IMR-90 (cell line): ENCODE data around the gene PTPN22. TPM values are rescaled to one million over a fixed set of nuclear protein-coding genes. Genes with fewer than 3 reads are reported as not detected.

Source experiments
- ATAC-seq: fragments of 200-7000 bp; cut with Tn5 transposase; 2 replicates; pipeline ENCODE4 v1.9.1; 2020; ENCODE audit warnings: low read depth, mild to moderate bottlenecking, moderate library complexity
- BruUV-seq: library from RNA; stranded (reverse); fragments of 400-500 nt; replicated peaks from 2 replicates; lab custom pipeline; 2021; lab: Mats Ljungman, UMichigan
- CTCF ChIA-PET: fragments of 300-600 bp; formaldehyde crosslinking; extraction: SDS; loops from one replicate; lab custom pipeline; 2021; ENCODE audit warnings: antibody characterized with exemption; lab: Yijun Ruan, JAX
- POLR2A ChIA-PET: fragments of 300-600 bp; sonication (Branson Sonifier 250); formaldehyde crosslinking; loops from one replicate; lab custom pipeline; 2022; ENCODE audit warnings: antibody characterized with exemption; ENCODE audit not compliant: unreplicated experiment; lab: Charles Lee
- DNase-seq: peaks from one replicate; pipeline ENCODE4 v3.0.0; 2013
- H2AFZ ChIP-seq: replicated peaks from 2 replicates; pipeline ENCODE3; 2013; ENCODE audit warnings: low read length, mild to moderate bottlenecking; ENCODE audit not compliant: poor library complexity
- H2AK5ac ChIP-seq: 2 replicates; pipeline ENCODE4 v1.6.1; 2013; ENCODE audit warnings: low read depth, low read length, inconsistent platforms
- H2AK9ac ChIP-seq: replicated peaks from 2 replicates; pipeline ENCODE3; 2013; ENCODE audit warnings: mild to moderate bottlenecking, low read depth, low read length, moderate library complexity; ENCODE audit not compliant: poor library complexity
- H2BK120ac ChIP-seq: 2 replicates; pipeline ENCODE4 v1.6.1; 2013; ENCODE audit warnings: low read depth, low read length, inconsistent platforms
- H2BK15ac ChIP-seq: 3 replicates; pipeline ENCODE4 v1.6.1; 2013; ENCODE audit warnings: low read depth, low read length, inconsistent platforms
- H2BK20ac ChIP-seq: 2 replicates; pipeline ENCODE4 v1.6.1; 2013; ENCODE audit warnings: low read depth, mild to moderate bottlenecking, inconsistent platforms, low read length, moderate library complexity
- H2BK5ac ChIP-seq: 2 replicates; pipeline ENCODE4 v1.6.1; 2013; ENCODE audit warnings: mild to moderate bottlenecking, low read depth, low read length, inconsistent platforms; ENCODE audit not compliant: poor library complexity, severe bottlenecking
- H3K14ac ChIP-seq: replicated peaks from 2 replicates; pipeline ENCODE4 v1.6.1; 2013; ENCODE audit warnings: low read depth, low read length, inconsistent platforms
- H3K18ac ChIP-seq: 2 replicates; pipeline ENCODE4 v1.6.1; 2013; ENCODE audit warnings: low read depth, low read length, control low read depth
- H3K23ac ChIP-seq: 2 replicates; pipeline ENCODE4 v1.6.1; 2013; ENCODE audit warnings: low read depth, low read length, inconsistent platforms
- H3K27ac ChIP-seq: 2 replicates; pipeline ENCODE4 v1.5.1; 2013; ENCODE audit warnings: mild to moderate bottlenecking, control low read depth, low read length; ENCODE audit not compliant: insufficient read depth
- H3K27me3 ChIP-seq: 2 replicates; pipeline ENCODE4 v1.6.1; 2013; ENCODE audit warnings: low read length; ENCODE audit not compliant: control insufficient read depth, insufficient read depth
- H3K36me3 ChIP-seq: 2 replicates; pipeline ENCODE4 v1.6.1; 2013; ENCODE audit warnings: low read length, mixed read lengths; ENCODE audit not compliant: control insufficient read depth, insufficient read depth
- H3K4ac ChIP-seq: 2 replicates; pipeline ENCODE4 v1.6.1; 2013; ENCODE audit warnings: low read depth, low read length, inconsistent platforms
- H3K4me1 ChIP-seq: 2 replicates; pipeline ENCODE4 v1.6.1; 2013; ENCODE audit warnings: low read length, mixed read lengths; ENCODE audit not compliant: control insufficient read depth, insufficient read depth
- H3K4me2 ChIP-seq: 2 replicates; pipeline ENCODE4 v1.6.1; 2013; ENCODE audit warnings: low read depth, mild to moderate bottlenecking, control low read depth, low read length, moderate library complexity
- H3K4me3 ChIP-seq: 2 replicates; pipeline ENCODE4 v1.5.1; 2013; ENCODE audit warnings: low read depth, mild to moderate bottlenecking, control low read depth, low read length, moderate library complexity; ENCODE audit not compliant: insufficient read depth
- H3K56ac ChIP-seq: 2 replicates; pipeline ENCODE4 v1.6.1; 2013; ENCODE audit warnings: low read length, inconsistent platforms; ENCODE audit not compliant: insufficient read depth; ENCODE audit errors: extremely low read depth
- H3K79me1 ChIP-seq, 2 experiments: 2 replicates each; pipeline ENCODE4 v1.6.1; 2013; ENCODE audit warnings: low read length in 2 of 2, inconsistent platforms in 1 of 2, low read depth in 1 of 2
- H3K9ac ChIP-seq: 2 replicates; pipeline ENCODE4 v1.6.1; 2013; ENCODE audit warnings: low read depth, low read length, control low read depth
- H3K9me1 ChIP-seq: 2 replicates; pipeline ENCODE4 v1.6.1; 2013; ENCODE audit warnings: low read length, inconsistent platforms; ENCODE audit not compliant: insufficient read depth
- H3K9me3 ChIP-seq: 2 replicates; pipeline ENCODE4 v1.6.1; 2013; ENCODE audit warnings: low read length; ENCODE audit not compliant: control insufficient read depth, insufficient read depth
- H4K20me1 ChIP-seq: 2 replicates; pipeline ENCODE4 v1.6.1; 2013; ENCODE audit warnings: low read length, inconsistent platforms; ENCODE audit not compliant: insufficient read depth
- H4K5ac ChIP-seq: 2 replicates; pipeline ENCODE4 v1.6.1; 2013; ENCODE audit warnings: mild to moderate bottlenecking, low read depth, low read length, control low read depth
- H4K8ac ChIP-seq, 2 experiments: 2 replicates each; pipeline ENCODE4 v1.6.1; 2013; ENCODE audit warnings: low read depth in 2 of 2, low read length in 2 of 2, control low read depth in 1 of 2, inconsistent platforms in 1 of 2
- H4K91ac ChIP-seq: 2 replicates; pipeline ENCODE4 v1.6.1; 2013; ENCODE audit warnings: low read depth, low read length, inconsistent platforms; ENCODE audit not compliant: insufficient read depth
- BHLHE40 ChIP-seq: fragments of 150-350 bp; IDR thresholded peaks from 2 replicates; pipeline ENCODE4 v1.6.1; 2016; ENCODE audit warnings: mild to moderate bottlenecking, low read depth, low read length
- CEBPB ChIP-seq: IDR thresholded peaks from 2 replicates; pipeline ENCODE4 v1.6.1; 2012; ENCODE audit warnings: low read depth, low read length, improper control_type of control experiment
- ELK1 ChIP-seq: fragments of 150-350 bp; IDR thresholded peaks from 2 replicates; pipeline ENCODE4 v1.6.1; 2016; ENCODE audit warnings: low read depth, mild to moderate bottlenecking, low read length, moderate library complexity, borderline replicate concordance
- MXI1 ChIP-seq: IDR thresholded peaks from 2 replicates; pipeline ENCODE4 v1.6.1; 2012; ENCODE audit warnings: low read depth, mild to moderate bottlenecking, low read length, moderate library complexity, borderline replicate concordance
- NFE2L2 ChIP-seq: fragments of 150-350 bp; IDR thresholded peaks from 2 replicates; pipeline ENCODE4 v1.6.1; 2016; ENCODE audit warnings: low read depth, mild to moderate bottlenecking, low read length
- RCOR1 ChIP-seq: IDR thresholded peaks from 2 replicates; pipeline ENCODE4 v1.6.1; 2012; ENCODE audit warnings: mild to moderate bottlenecking, low read length, improper control_type of control experiment; ENCODE audit not compliant: insufficient replicate concordance
- WGBS, 2 experiments: methylation state at CpG; one replicate each; pipeline versions ENCODE4 v1.1.5 to v1.1.7; 2013; ENCODE audit warnings: missing lambda C conversion rate in 2 of 2; ENCODE audit not compliant: insufficient read length in 1 of 2; ENCODE audit errors: extremely low coverage in 2 of 2; 5-methylcytosine and 5-hydroxymethylcytosine counted together
- dilution Hi-C: fragments of 300-500 bp; cut with HindIII; formaldehyde crosslinking; loops from one replicate; pipeline ENCODE4 v1.14.3; 2018; ENCODE audit warnings: low sequenced_read_pairs; ENCODE audit not compliant: unreplicated experiment
- in situ Hi-C: fragments of 300-500 bp; cut with MboI; formaldehyde crosslinking; loops from 3 replicates; pipeline ENCODE4 v1.14.3; 2019; ENCODE audit warnings: low sequenced_read_pairs, inconsistent platforms, mixed read lengths
- intact Hi-C: fragments of 100-400 bp; cut with micrococcal nuclease; formaldehyde crosslinking; loops from 2 replicates; pipeline ENCODE4 v1.10.0; 2022
- polyA plus RNA-seq, 3 experiments: library from polyadenylated mRNA; depleted of rRNA; stranded (reverse); fragments of >200 nt; gene quantifications; 2 replicates each; pipeline ENCODE4 v1.2.3, GENCODE V29; 2012; ENCODE audit warnings: low replicate concordance in 1 of 3
- total RNA-seq: library from RNA; depleted of rRNA; stranded (reverse); fragments of >200 nt; gene quantifications from 2 replicates; pipeline ENCODE4 v1.2.3, GENCODE V29; 2012

The PTPN22 gene
- total and polyA plus RNA-seq, 2 of the 4 experiments (the other 2 are of a cell fraction), result 0.14 to 0.18 TPM

GRCh38 chr1:113793878-113794834 is 77.4 kb downstream of the PTPN22 start:
- BruUV-seq, result no TSS peak
- 100% methylated on average over 3 of the region's 9 CpGs; no CpG with 5 or more reads in 1 of the 2 experiments for WGBS, 2 experiments

More at GRCh38 chr1:113793878-113794834, 77.4 kb downstream of the PTPN22 start:
- Histone ChIP-seq H4K20me1 (peaks cover 22% of the 10 kb centered on the region; the same call in 1 of the 2 replicates), H3K36me3 (peaks cover 11% of the 10 kb centered on the region), H3K4me2 (no peak overlapping the region), H3K79me1 (peaks cover 38 to 55% of the 10 kb centered on the region in 2 experiments), H4K8ac (no peak overlapping the region), H3K27ac (no peak overlapping the region), H3K56ac (no peak overlapping the region), H3K9ac (no peak overlapping the region), H2BK5ac (no peak overlapping the region), H2AK9ac (no peak overlapping the region), H2BK20ac (no peak overlapping the region), H3K4me3 (no peak overlapping the region), H3K14ac (0 out of 2 replicates have a peak overlapping the region, but pooled peaks have one; percentile 12), H3K9me3 (no peaks in the 10 kb centered on the region), H4K91ac (no peak overlapping the region), H2BK120ac (no peak overlapping the region), H3K18ac (no peak overlapping the region), H2AK5ac (no peak overlapping the region), H3K23ac (no peak overlapping the region), H3K4me1 (peaks cover 4% of the 10 kb centered on the region; the same call in 1 of the 2 replicates), H2BK15ac (no peak overlapping the region), H3K4ac (no peak overlapping the region), H3K27me3 (no peaks in the 10 kb centered on the region), H3K9me1 (peaks cover 17% of the 10 kb centered on the region), H4K5ac (no peak overlapping the region), H2AFZ (no peak overlapping the region)
- intact Hi-C loops (no loop called here), in situ Hi-C loops (no loop called here), dilution Hi-C loops (no loop called here)
- ATAC-seq (no peak), DNase-seq (no peak)
- ChIA-PET POLR2A (no interaction called here), CTCF (no interaction called here)
- no peak for TF ChIP-seq RCOR1
- no peak for TF ChIP-seq MXI1
- no peak for TF ChIP-seq BHLHE40
- TF ChIP-seq CEBPB, result no peak
- TF ChIP-seq ELK1, result no peak
- TF ChIP-seq NFE2L2, result no peak
